Esophagus squamous epithelium (tissue), 4 donors: Measurements from ENCODE around the gene HTR3B.

Experiments used
- CTCF ChIP-seq, 6 experiments: fragments of 450-650 bp in 4 of 6; fragments of 200-600 bp in 2 of 6; sonication (generic) in 2 of 6; IDR thresholded peaks; one replicate each; pipeline ENCODE4 v1.5.1; 2016 to 2019; ENCODE audit warnings: antibody characterized with exemption in 6 of 6, mild to moderate bottlenecking in 4 of 6, moderate library complexity in 4 of 6
- POLR2A ChIP-seq, 4 donors: fragments of 450-650 bp; IDR thresholded peaks; one replicate each; pipeline ENCODE4 v1.6.1; 2017; ENCODE audit warnings: antibody characterized with exemption in 4 of 4, mild to moderate bottlenecking in 4 of 4, moderate library complexity in 3 of 4

- TF ChIP-seq CTCF (IDR thresholded peaks at IDR 0.05) (no peak), POLR2A (IDR thresholded peaks at IDR 0.05) (no peak)
Observed at GRCh38 chr11:113977701-113978100, 73.1 kb downstream of the HTR3B start.
